Ascending aorta (tissue), 2 donors: ENCODE results near the gene AQP1. TPM values are rescaled to one million over a fixed set of nuclear protein-coding genes. Genes with fewer than 3 reads are reported as not detected.

Experiments
- DNase-seq, 2 donors: peaks; one replicate each; pipeline ENCODE4 v3.0.0-alpha.2; 2019; ENCODE audit warnings: low spot score in 2 of 2
- H3K27ac ChIP-seq, 2 donors: fragments of 200-600 bp; sonication (generic); one replicate each; pipeline ENCODE4 v1.5.1; 2016 to 2017; ENCODE audit warnings: mild to moderate bottlenecking in 1 of 2
- H3K27me3 ChIP-seq: fragments of 200-600 bp; sonication (generic); one replicate; pipeline ENCODE4 v1.5.1; 2017
- H3K36me3 ChIP-seq, 2 donors: fragments of 200-600 bp; sonication (generic); one replicate each; pipeline ENCODE4 v1.5.1; 2016
- H3K4me1 ChIP-seq, 2 donors: fragments of 200-600 bp; sonication (generic); one replicate each; pipeline ENCODE4 v1.5.1; 2016 to 2017; ENCODE audit warnings: mild to moderate bottlenecking in 1 of 2
- H3K4me3 ChIP-seq, 2 donors: fragments of 200-600 bp; sonication (generic); one replicate each; pipeline ENCODE4 v1.5.1; 2016 to 2017; ENCODE audit warnings: mild to moderate bottlenecking in 1 of 2
- H3K9me3 ChIP-seq, 2 donors: fragments of 200-600 bp; sonication (generic); one replicate each; pipeline ENCODE4 v1.5.1; 2016
- intact Hi-C: fragments of 100-400 bp; cut with DNase I; formaldehyde crosslinking; loops from one replicate; pipeline ENCODE4 v1.15.1; 2023
- total RNA-seq: library from RNA; depleted of rRNA; stranded (reverse); fragments of >200 nt; gene quantifications from one replicate; pipeline ENCODE4 v1.1.0, GENCODE V29; 2016
- TF ChIP-seq, protein P1 (sequence below), 3 experiments: fragments of 200-600 bp in 2 of 3; fragments of 450-650 bp in 1 of 3; sonication (generic) in 2 of 3; IDR thresholded peaks; one replicate each; pipeline ENCODE4 v1.5.1; 2016 to 2019; ENCODE audit warnings: antibody characterized with exemption in 3 of 3, mild to moderate bottlenecking in 1 of 3, moderate library complexity in 1 of 3

Gene AQP1
- total RNA-seq, 1 donor from 2014 or later: 2,113 TPM

DNA sequence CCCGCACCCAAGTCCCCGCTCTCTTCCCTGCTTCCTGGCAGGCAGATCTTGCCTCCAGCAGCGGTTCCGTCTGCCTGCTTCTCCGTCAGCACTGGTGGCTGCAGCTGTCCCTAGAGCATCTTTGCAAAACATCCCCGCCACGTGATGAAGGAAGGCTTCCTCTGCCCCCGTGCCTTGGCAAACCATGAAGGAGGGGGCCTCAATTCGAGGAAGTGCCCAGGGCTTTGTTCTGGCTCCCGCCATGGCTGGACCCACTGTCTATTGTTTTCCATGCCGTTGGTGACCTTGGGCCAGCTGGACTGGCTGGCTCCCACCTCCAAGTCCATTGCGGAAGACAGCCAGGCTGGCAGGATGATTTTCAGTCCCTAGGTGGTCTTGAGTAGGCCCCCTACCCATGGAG lies 13.2 kb upstream of the AQP1 start:
- DNase-seq: no peak
- Histone ChIP-seq H3K4me1 (peaks cover 14 to 27% of the 10 kb centered on the region in 2 donors), H3K27ac (no peak overlapping the region), H3K9me3 (no peaks in the 10 kb centered on the region), H3K27me3 (no peaks in the 10 kb centered on the region), H3K36me3 (no peaks in the 10 kb centered on the region), H3K4me3 (no peak overlapping the region)
- intact Hi-C loops: no loop called here
- TF ChIP-seq, protein P1, sequence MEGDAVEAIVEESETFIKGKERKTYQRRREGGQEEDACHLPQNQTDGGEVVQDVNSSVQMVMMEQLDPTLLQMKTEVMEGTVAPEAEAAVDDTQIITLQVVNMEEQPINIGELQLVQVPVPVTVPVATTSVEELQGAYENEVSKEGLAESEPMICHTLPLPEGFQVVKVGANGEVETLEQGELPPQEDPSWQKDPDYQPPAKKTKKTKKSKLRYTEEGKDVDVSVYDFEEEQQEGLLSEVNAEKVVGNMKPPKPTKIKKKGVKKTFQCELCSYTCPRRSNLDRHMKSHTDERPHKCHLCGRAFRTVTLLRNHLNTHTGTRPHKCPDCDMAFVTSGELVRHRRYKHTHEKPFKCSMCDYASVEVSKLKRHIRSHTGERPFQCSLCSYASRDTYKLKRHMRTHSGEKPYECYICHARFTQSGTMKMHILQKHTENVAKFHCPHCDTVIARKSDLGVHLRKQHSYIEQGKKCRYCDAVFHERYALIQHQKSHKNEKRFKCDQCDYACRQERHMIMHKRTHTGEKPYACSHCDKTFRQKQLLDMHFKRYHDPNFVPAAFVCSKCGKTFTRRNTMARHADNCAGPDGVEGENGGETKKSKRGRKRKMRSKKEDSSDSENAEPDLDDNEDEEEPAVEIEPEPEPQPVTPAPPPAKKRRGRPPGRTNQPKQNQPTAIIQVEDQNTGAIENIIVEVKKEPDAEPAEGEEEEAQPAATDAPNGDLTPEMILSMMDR (IDR thresholded peaks at IDR 0.05): no peak

DNA sequence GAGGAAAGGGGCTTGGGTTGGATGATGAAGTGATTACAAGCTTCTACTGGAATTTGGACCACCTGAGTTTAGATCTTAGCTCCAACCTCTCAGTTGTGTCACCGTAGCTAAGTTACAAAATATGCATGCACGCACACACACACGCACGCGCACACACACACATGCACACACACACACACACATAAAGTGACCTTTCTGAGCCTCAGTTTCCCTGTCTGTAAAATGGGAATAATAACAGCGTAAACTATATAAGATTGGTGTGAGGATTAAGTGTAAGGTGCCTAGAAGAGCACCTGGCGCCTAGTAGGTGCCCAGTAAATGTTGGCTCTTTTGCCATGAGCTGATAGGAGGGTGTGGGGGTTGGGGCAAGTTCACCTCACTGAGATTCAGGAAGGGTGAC lies 12.6 kb upstream of the AQP1 start:
- peaks cover 8 to 21% of the 10 kb centered on the region in 2 donors for H3K4me1 ChIP-seq
- TF ChIP-seq, protein P1 (IDR thresholded peaks at IDR 0.05): no peak
- intact Hi-C loops: no loop called here
- no peaks in the 10 kb centered on the region for H3K36me3 ChIP-seq
- H3K27me3 ChIP-seq: no peaks in the 10 kb centered on the region
- no peak for DNase-seq
- no peak overlapping the region for H3K4me3 ChIP-seq
- H3K9me3 ChIP-seq: no peaks in the 10 kb centered on the region
- H3K27ac ChIP-seq: peak overlapping the region; percentile 75 to 79

DNA sequence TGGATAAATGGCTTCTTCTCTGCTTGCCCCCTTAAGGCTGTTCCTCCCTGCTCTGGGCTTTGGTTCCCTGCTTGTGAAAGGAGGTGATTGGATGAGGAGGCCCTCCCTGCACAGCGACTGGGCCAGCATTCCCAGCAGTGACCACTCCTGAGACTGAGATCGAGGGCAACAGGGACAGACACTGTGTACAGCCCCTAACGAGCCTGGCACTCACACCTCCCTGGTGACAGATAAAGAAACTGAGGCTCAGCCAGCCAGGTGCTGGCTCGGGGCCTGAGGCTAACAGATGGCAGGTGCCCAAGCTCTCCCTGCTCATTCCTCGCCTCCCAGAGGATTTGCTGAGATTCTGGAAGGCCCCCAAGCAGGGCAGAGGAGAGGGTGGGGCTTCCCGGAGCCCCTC lies 12.0 kb upstream of the AQP1 start:
- intact Hi-C loops: no loop called here
- Histone ChIP-seq H3K27me3 (no peaks in the 10 kb centered on the region), H3K4me3 (no peak overlapping the region), H3K4me1 (peaks cover 7 to 15% of the 10 kb centered on the region in 2 donors), H3K9me3 (no peaks in the 10 kb centered on the region), H3K27ac (peak overlapping the region; percentile 75 to 79), H3K36me3 (no peaks in the 10 kb centered on the region)
- TF ChIP-seq, protein P1 (IDR thresholded peaks at IDR 0.05): no peak
- DNase-seq: no peak

DNA sequence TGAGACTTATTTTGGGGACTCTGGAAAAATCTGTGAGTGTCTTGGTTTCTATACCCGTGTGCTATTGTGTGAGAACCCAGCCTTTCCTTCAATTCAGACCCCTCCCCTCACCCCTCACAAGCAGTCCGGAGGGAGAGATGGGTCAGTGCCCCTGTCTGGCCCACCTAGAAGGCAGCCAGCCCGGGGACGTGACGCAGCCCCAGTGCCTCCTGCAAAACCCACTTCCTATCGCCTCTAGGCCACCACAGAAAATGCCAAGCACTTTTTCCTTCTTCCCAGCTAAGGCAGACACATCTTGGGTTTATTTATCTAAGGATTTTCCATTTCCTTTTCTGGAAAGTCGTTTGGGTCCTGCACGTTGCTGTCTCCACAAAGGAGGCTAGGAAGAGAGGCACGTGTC lies 11.6 kb upstream of the AQP1 start:
- Histone ChIP-seq H3K9me3 (no peaks in the 10 kb centered on the region), H3K27ac (peak overlapping the region; percentile 75 to 79), H3K27me3 (no peaks in the 10 kb centered on the region), H3K4me3 (no peak overlapping the region), H3K4me1 (peaks cover 7 to 12% of the 10 kb centered on the region in 2 donors), H3K36me3 (no peaks in the 10 kb centered on the region)
- TF ChIP-seq, protein P1 (IDR thresholded peaks at IDR 0.05): no peak
- intact Hi-C loops: no loop called here
- DNase-seq: no peak

DNA sequence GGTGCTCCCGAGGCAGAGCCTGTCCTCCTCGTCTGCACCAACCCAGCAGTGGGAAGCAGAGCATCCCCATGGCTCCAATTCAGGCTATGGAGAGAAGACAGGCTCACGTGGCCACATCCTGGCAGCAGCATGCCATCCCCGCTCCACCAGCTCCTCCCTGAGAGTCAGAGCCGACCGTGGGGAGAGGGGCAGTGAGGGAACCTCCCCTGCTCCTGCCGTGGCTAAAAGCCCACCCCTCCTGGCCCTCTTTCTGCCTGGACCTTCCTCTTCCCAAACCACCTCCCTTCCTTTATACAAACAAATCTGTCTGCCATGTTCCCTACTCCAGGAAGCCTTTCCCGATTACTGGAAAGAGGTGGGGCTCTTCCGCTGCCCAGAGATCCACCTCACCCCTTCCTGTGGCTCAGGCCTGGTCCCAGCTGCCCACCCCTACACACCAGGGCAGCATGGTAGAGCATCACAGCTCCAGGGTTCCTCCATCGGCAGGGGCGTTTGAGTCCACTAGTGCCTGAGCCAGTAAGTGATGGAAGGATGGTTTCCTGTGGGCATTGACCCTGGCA lies 10.8 kb upstream of the AQP1 start:
- intact Hi-C loops: no loop called here
- peaks cover 12 to 21% of the 10 kb centered on the region in 2 donors for H3K4me1 ChIP-seq
- H3K4me3 ChIP-seq: no peak overlapping the region

More for the DNA sequence above, 10.8 kb upstream of the AQP1 start:
- TF ChIP-seq, protein P1 (IDR thresholded peaks at IDR 0.05): no peak
- Histone ChIP-seq H3K27ac (peak overlapping the region; percentile 75 to 79), H3K27me3 (no peaks in the 10 kb centered on the region), H3K9me3 (no peaks in the 10 kb centered on the region), H3K36me3 (no peaks in the 10 kb centered on the region)
- no peak for DNase-seq
